H1 (cell line): ENCODE results near the gene RAD9A. TPM values are rescaled to one million over a fixed set of nuclear protein-coding genes. Genes with fewer than 3 reads are reported as not detected.

Source experiments
- ASH2L ChIP-seq: fragments of 200-600, 300-600 bp; sonication (generic); IDR thresholded peaks from one replicate; pipeline ENCODE4 v1.7.1; 2017; ENCODE audit warnings: low read length
- CHD1 ChIP-seq: IDR thresholded peaks from 2 replicates; pipeline ENCODE4 v1.6.1; 2012; ENCODE audit warnings: low read depth, low read length, improper control_type of control experiment
- TAF1 ChIP-seq: IDR thresholded peaks from 2 replicates; pipeline ENCODE4 v1.6.1; 2011; ENCODE audit warnings: mild to moderate bottlenecking, low read depth, low read length
- YY1 ChIP-seq: IDR thresholded peaks from 2 replicates; pipeline ENCODE4 v1.6.1; 2011; ENCODE audit warnings: low read depth, mild to moderate bottlenecking, low read length
- polyA plus RNA-seq, 7 experiments: library from polyadenylated mRNA; depleted of rRNA in 3 of 7; stranded (reverse) in 5 of 7; unstranded in 2 of 7; fragments of >200 nt in 5 of 7; fragments of 200-250 nt in 2 of 7; gene quantifications; 1 replicate in 5 of 7; 2 replicates in 1 of 7; 4 replicates in 1 of 7; pipeline versions ENCODE4 v1.2.1 to v1.2.3, GENCODE V29; 2011 to 2013; ENCODE audit warnings: missing spikeins in 2 of 7, mixed read lengths in 2 of 7
- total RNA-seq: library from RNA; stranded (reverse); fragmentation: NEBNext Ultra II Directional; extraction: Animal tissue kit (Norgen Biotek cat#: 25700); gene quantifications from 2 replicates; pipeline ENCODE4 v1.2.1, GENCODE V29; 2021
- TF ChIP-seq, protein P1 (sequence below), 3 experiments: IDR thresholded peaks; 1 replicate in 2 of 3; 2 replicates in 1 of 3; pipeline versions ENCODE4 v1.5.1 to v1.6.1; 2011; ENCODE audit warnings: low read length in 3 of 3, mild to moderate bottlenecking in 3 of 3, inconsistent platforms in 2 of 3, low read depth in 1 of 3, moderate library complexity in 1 of 3; ENCODE audit not compliant: insufficient read depth in 1 of 3; ENCODE audit errors: control extremely low read depth in 1 of 3
- TF ChIP-seq, protein P2 (sequence below): IDR thresholded peaks from 2 replicates; pipeline ENCODE4 v1.6.1; 2012; ENCODE audit warnings: inconsistent platforms

Gene RAD9A
- total and polyA plus RNA-seq, 2 of the 8 experiments (the other 6 are each of a cell fraction or from before 2014, with no cell fraction given): 22.2 to 25.5 TPM

DNA sequence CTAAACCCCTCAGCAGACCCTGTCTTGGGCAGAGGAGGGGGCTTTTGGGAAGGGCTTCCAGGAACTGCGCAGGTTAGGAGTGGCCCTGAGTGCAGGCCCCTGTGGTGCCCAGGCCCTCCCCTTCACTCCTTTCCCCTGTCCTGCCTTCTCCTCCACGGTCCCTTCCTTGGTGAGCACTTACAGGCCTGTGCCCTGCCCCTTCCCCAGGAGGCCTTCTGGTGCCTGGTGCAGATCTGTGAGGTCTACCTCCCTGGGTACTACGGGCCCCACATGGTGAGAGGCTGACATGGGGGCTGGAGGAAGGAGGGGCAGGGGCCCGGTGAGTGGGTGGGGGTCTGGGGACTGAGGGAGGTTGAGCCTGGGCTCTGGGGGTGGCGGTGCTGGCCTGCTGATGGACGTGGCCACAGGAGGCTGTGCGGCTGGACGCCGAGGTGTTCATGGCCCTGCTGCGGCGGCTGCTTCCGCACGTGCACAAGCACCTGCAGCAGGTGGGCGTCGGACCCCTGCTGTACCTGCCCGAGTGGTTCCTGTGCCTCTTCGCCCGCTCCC is 14.7 kb downstream of the RAD9A start (continued):
- TF ChIP-seq, protein P1, sequence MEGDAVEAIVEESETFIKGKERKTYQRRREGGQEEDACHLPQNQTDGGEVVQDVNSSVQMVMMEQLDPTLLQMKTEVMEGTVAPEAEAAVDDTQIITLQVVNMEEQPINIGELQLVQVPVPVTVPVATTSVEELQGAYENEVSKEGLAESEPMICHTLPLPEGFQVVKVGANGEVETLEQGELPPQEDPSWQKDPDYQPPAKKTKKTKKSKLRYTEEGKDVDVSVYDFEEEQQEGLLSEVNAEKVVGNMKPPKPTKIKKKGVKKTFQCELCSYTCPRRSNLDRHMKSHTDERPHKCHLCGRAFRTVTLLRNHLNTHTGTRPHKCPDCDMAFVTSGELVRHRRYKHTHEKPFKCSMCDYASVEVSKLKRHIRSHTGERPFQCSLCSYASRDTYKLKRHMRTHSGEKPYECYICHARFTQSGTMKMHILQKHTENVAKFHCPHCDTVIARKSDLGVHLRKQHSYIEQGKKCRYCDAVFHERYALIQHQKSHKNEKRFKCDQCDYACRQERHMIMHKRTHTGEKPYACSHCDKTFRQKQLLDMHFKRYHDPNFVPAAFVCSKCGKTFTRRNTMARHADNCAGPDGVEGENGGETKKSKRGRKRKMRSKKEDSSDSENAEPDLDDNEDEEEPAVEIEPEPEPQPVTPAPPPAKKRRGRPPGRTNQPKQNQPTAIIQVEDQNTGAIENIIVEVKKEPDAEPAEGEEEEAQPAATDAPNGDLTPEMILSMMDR (IDR thresholded peaks at IDR 0.05; ENCODE audit: control extremely low read depth in 1 of 3, insufficient read depth in 1 of 3, low read depth in 1 of 3, low read length in 3 of 3): no peak
- no peak for TF ChIP-seq YY1
- no peak for TF ChIP-seq ASH2L
- TF ChIP-seq, protein P2, sequence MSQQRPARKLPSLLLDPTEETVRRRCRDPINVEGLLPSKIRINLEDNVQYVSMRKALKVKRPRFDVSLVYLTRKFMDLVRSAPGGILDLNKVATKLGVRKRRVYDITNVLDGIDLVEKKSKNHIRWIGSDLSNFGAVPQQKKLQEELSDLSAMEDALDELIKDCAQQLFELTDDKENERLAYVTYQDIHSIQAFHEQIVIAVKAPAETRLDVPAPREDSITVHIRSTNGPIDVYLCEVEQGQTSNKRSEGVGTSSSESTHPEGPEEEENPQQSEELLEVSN: no peak
- no peak for TF ChIP-seq CHD1
- no peak for TF ChIP-seq TAF1
